MCF 10A (cell line): Measurements from ENCODE around the gene USP6NL. TPM values are rescaled to one million over a fixed set of nuclear protein-coding genes. Genes with fewer than 3 reads are reported as not detected.

Experiments used
- BruUV-seq: library from RNA; stranded (reverse); fragments of 400-500 nt; replicated peaks from 2 replicates; lab custom pipeline; 2021; lab: Mats Ljungman, UMichigan
- CTCF ChIA-PET: fragments of 300-600 bp; sonication (Branson Sonifier 250); formaldehyde crosslinking; extraction: SDS; loops from one replicate; lab custom pipeline; 2021; ENCODE audit warnings: antibody characterized with exemption, inconsistent platforms; lab: Yijun Ruan, JAX
- POLR2A ChIA-PET: fragments of 300-600, 350-650 bp; sonication (Branson Sonifier 250); formaldehyde crosslinking; extraction: SDS; loops from one replicate; lab custom pipeline; 2020; ENCODE audit warnings: antibody characterized with exemption, inconsistent platforms; lab: Yijun Ruan, JAX
- DNase-seq: peaks from one replicate; pipeline ENCODE4 v3.0.0-alpha.2; 2018; ENCODE audit not compliant: unreplicated experiment
- H3K27ac Mint-ChIP-seq: one replicate; pipeline ENCODE4 v1.8.0; 2022; ENCODE audit warnings: mild to moderate bottlenecking, low read depth, mixed read lengths; ENCODE audit not compliant: unreplicated experiment
- H3K27me3 Mint-ChIP-seq: one replicate; pipeline ENCODE4 v1.8.0; 2022; ENCODE audit warnings: mixed read lengths; ENCODE audit not compliant: insufficient read depth, unreplicated experiment
- H3K36me3 Mint-ChIP-seq: one replicate; pipeline ENCODE4 v1.8.0; 2022; ENCODE audit warnings: mild to moderate bottlenecking, moderate library complexity, mixed read lengths; ENCODE audit not compliant: insufficient read depth, unreplicated experiment
- H3K4me1 Mint-ChIP-seq: one replicate; pipeline ENCODE4 v1.8.0; 2022; ENCODE audit warnings: mixed read lengths; ENCODE audit not compliant: insufficient read depth, unreplicated experiment
- H3K4me3 Mint-ChIP-seq: one replicate; pipeline ENCODE4 v1.8.0; 2022; ENCODE audit warnings: mild to moderate bottlenecking, moderate library complexity, mixed read lengths; ENCODE audit not compliant: unreplicated experiment
- H3K9me3 Mint-ChIP-seq: one replicate; pipeline ENCODE4 v1.8.0; 2022; ENCODE audit warnings: mixed read lengths; ENCODE audit not compliant: unreplicated experiment
- intact Hi-C: fragments of 100-400 bp; cut with micrococcal nuclease; formaldehyde crosslinking; loops from 2 replicates; pipeline ENCODE4 v1.14.1; 2022
- total RNA-seq: library from RNA; stranded (reverse); gene quantifications from 2 replicates; pipeline ENCODE4 v1.2.3, GENCODE V29; 2022
- TF ChIP-seq, protein P1 (sequence below): fragments of 200-600 bp; IDR thresholded peaks from one replicate; pipeline ENCODE4 v1.8.0; 2022; ENCODE audit warnings: antibody characterized with exemption, mild to moderate bottlenecking; ENCODE audit not compliant: unreplicated experiment

USP6NL gene
- total RNA-seq, 1 experiment from 2014 or later, result 19.2 TPM

- no peaks in the 10 kb centered on the region for H3K4me1 Mint-ChIP-seq
- H3K27ac Mint-ChIP-seq, result no peak overlapping the region
- peaks cover 49% of the 10 kb centered on the region for H3K27me3 Mint-ChIP-seq
- CTCF ChIA-PET, result no interaction called here
- intact Hi-C loops, result no loop called here
- BruUV-seq, result no TSS peak
- POLR2A ChIA-PET, result no interaction called here
- TF ChIP-seq, protein P1, sequence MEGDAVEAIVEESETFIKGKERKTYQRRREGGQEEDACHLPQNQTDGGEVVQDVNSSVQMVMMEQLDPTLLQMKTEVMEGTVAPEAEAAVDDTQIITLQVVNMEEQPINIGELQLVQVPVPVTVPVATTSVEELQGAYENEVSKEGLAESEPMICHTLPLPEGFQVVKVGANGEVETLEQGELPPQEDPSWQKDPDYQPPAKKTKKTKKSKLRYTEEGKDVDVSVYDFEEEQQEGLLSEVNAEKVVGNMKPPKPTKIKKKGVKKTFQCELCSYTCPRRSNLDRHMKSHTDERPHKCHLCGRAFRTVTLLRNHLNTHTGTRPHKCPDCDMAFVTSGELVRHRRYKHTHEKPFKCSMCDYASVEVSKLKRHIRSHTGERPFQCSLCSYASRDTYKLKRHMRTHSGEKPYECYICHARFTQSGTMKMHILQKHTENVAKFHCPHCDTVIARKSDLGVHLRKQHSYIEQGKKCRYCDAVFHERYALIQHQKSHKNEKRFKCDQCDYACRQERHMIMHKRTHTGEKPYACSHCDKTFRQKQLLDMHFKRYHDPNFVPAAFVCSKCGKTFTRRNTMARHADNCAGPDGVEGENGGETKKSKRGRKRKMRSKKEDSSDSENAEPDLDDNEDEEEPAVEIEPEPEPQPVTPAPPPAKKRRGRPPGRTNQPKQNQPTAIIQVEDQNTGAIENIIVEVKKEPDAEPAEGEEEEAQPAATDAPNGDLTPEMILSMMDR, result no peak
- H3K4me3 Mint-ChIP-seq, result no peak overlapping the region
- no peaks in the 10 kb centered on the region for H3K36me3 Mint-ChIP-seq
- H3K9me3 Mint-ChIP-seq, result no peaks in the 10 kb centered on the region
- no peak for DNase-seq
These were observed 163.3 kb downstream of the USP6NL start for GRCh38 chr10:11448190-11448544.

GRCh38 chr10:11447586-11447985 is 163.9 kb downstream of the USP6NL start:
- H3K9me3 Mint-ChIP-seq, result no peaks in the 10 kb centered on the region
- ChIA-PET CTCF (no interaction called here), POLR2A (no interaction called here)
- intact Hi-C loops, result no loop called here
- no peaks in the 10 kb centered on the region for H3K4me1 Mint-ChIP-seq
- no peak overlapping the region for H3K27ac Mint-ChIP-seq
- no peak overlapping the region for H3K4me3 Mint-ChIP-seq
- TF ChIP-seq, protein P1, result no peak
- BruUV-seq, result no TSS peak
- peaks cover 49% of the 10 kb centered on the region for H3K27me3 Mint-ChIP-seq
- no peak for DNase-seq
- H3K36me3 Mint-ChIP-seq, result no peaks in the 10 kb centered on the region

- POLR2A ChIA-PET, result interaction anchor here (0.6 kb wide), 1 partner anchor 312 kb away, joined by 4 read pairs; no protein-coding TSS in a partner anchor
- Mint-ChIP-seq H3K4me1 (no peaks in the 10 kb centered on the region), H3K4me3 (no peak overlapping the region), H3K27ac (no peak overlapping the region), H3K36me3 (no peaks in the 10 kb centered on the region), H3K9me3 (no peaks in the 10 kb centered on the region), H3K27me3 (peaks cover 44% of the 10 kb centered on the region)
- TF ChIP-seq, protein P1, result no peak
- DNase-seq, result no peak
- CTCF ChIA-PET, result interaction anchor here (0.6 kb wide), 1 partner anchor 124 kb away, joined by 3 read pairs; no protein-coding TSS in a partner anchor
- BruUV-seq, result no TSS peak
- intact Hi-C loops, result no loop called here
These were observed 164.6 kb downstream of the USP6NL start for GRCh38 chr10:11446864-11447263.

DNA sequence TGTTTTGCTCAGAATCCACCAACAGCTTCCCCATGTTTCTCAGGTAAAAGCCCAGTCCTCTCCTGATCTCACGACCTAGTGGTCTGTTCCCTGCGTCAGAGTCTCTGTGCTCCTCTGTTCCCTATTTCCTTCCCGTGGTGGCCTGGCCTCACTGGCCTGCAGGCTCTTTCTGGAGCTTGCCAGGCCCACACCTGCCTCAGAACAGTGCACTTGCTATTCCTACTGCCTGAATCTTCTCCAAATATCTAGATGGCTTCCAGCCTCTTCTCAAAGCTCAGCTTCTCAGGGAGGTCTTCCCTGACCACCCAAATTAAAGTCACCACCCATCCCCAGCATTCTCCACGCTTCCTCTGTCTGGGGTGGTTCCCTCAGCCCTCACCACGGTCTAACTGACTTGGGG is 165.3 kb downstream of the USP6NL start:
- Mint-ChIP-seq H3K4me1 (no peaks in the 10 kb centered on the region), H3K36me3 (no peaks in the 10 kb centered on the region), H3K9me3 (no peaks in the 10 kb centered on the region), H3K27ac (no peak overlapping the region), H3K27me3 (peaks cover 39% of the 10 kb centered on the region), H3K4me3 (no peak overlapping the region)
- ChIA-PET CTCF (no interaction called here), POLR2A (interaction anchor here (0.6 kb wide), 1 partner anchor 311 kb away, joined by 4 read pairs; no protein-coding TSS in a partner anchor)
- TF ChIP-seq, protein P1, result no peak
- DNase-seq, result no peak
- intact Hi-C loops, result no loop called here
- BruUV-seq, result no TSS peak
